Vagina (tissue), 2 donors: ENCODE measurements around the gene KATNB1. TPM values are rescaled to one million over a fixed set of nuclear protein-coding genes. Genes with fewer than 3 reads are reported as not detected.

Experiments used
- DNase-seq, 2 donors: peaks; one replicate each; pipeline ENCODE4 v3.0.0-alpha.2; 2017; ENCODE audit errors: extremely low spot score in 2 of 2
- H3K27ac ChIP-seq: fragments of 200-600 bp; sonication (generic); one replicate; pipeline ENCODE4 v1.5.1; 2019
- H3K27me3 ChIP-seq: fragments of 200-600 bp; sonication (generic); one replicate; pipeline ENCODE4 v1.5.1; 2019
- H3K36me3 ChIP-seq, 2 donors: fragments of 200-600 bp; sonication (generic); one replicate each; pipeline ENCODE4 v1.5.1; 2017 to 2019
- H3K4me1 ChIP-seq: fragments of 200-600 bp; sonication (generic); one replicate; pipeline ENCODE4 v1.5.1; 2019
- H3K4me3 ChIP-seq, 2 donors: fragments of 200-600 bp; sonication (generic); 1 replicate in 1 of 2; 2 replicates in 1 of 2; pipeline ENCODE4 v1.5.1; 2016 to 2019
- H3K9me3 ChIP-seq: fragments of 200-600 bp; sonication (generic); one replicate; pipeline ENCODE4 v1.5.1; 2019
- POLR2A ChIP-seq, 2 donors: fragments of 450-650 bp; IDR thresholded peaks; one replicate each; pipeline ENCODE4 v1.6.1; 2017; ENCODE audit warnings: antibody characterized with exemption in 2 of 2, mild to moderate bottlenecking in 2 of 2, moderate library complexity in 2 of 2
- POLR2AphosphoS5 ChIP-seq, 2 donors: sonication (generic); formaldehyde crosslinking; IDR thresholded peaks; one replicate each; pipeline ENCODE4 v1.9.0; 2017; ENCODE audit warnings: antibody characterized with exemption in 2 of 2, mild to moderate bottlenecking in 2 of 2, low read depth in 1 of 2; ENCODE audit not compliant: insufficient read depth in 1 of 2
- intact Hi-C: fragments of 100-400 bp; cut with DNase I; formaldehyde crosslinking; loops from one replicate; pipeline ENCODE4 v1.15.1; 2023
- total RNA-seq: library from RNA; depleted of rRNA; stranded (reverse); fragments of >200 nt; gene quantifications from one replicate; pipeline ENCODE4 v1.2.3, GENCODE V29; 2016
- TF ChIP-seq, protein P1 (sequence below), 3 experiments: fragments of 450-650 bp in 2 of 3; fragments of 200-600 bp in 1 of 3; sonication (generic) in 1 of 3; IDR thresholded peaks; one replicate each; pipeline ENCODE4 v1.5.1; 2017 to 2019; ENCODE audit warnings: antibody characterized with exemption in 3 of 3, mild to moderate bottlenecking in 2 of 3, moderate library complexity in 2 of 3

The KATNB1 gene
- total RNA-seq, 1 donor from 2014 or later = 23.6 TPM

- Histone ChIP-seq H3K27ac (no peak overlapping the region), H3K36me3 (no peaks in the 10 kb centered on the region), H3K27me3 (no peaks in the 10 kb centered on the region), H3K9me3 (no peaks in the 10 kb centered on the region), H3K4me3 (no peak overlapping the region), H3K4me1 (no peaks in the 10 kb centered on the region)
- no peak for DNase-seq
- intact Hi-C loops = loop anchor here (10.0 kb wide), 1 partner anchor 245 kb away; no protein-coding TSS in a partner anchor
- TF ChIP-seq, protein P1, sequence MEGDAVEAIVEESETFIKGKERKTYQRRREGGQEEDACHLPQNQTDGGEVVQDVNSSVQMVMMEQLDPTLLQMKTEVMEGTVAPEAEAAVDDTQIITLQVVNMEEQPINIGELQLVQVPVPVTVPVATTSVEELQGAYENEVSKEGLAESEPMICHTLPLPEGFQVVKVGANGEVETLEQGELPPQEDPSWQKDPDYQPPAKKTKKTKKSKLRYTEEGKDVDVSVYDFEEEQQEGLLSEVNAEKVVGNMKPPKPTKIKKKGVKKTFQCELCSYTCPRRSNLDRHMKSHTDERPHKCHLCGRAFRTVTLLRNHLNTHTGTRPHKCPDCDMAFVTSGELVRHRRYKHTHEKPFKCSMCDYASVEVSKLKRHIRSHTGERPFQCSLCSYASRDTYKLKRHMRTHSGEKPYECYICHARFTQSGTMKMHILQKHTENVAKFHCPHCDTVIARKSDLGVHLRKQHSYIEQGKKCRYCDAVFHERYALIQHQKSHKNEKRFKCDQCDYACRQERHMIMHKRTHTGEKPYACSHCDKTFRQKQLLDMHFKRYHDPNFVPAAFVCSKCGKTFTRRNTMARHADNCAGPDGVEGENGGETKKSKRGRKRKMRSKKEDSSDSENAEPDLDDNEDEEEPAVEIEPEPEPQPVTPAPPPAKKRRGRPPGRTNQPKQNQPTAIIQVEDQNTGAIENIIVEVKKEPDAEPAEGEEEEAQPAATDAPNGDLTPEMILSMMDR (IDR thresholded peaks at IDR 0.05) = no peak
- TF ChIP-seq POLR2AphosphoS5 (IDR thresholded peaks at IDR 0.05; ENCODE audit: insufficient read depth in 1 of 2, low read depth in 1 of 2) = no peak
- TF ChIP-seq POLR2A (IDR thresholded peaks at IDR 0.05) = no peak
Measured at GRCh38 chr16:57749856-57750452, 14.4 kb downstream of the KATNB1 start.

DNA sequence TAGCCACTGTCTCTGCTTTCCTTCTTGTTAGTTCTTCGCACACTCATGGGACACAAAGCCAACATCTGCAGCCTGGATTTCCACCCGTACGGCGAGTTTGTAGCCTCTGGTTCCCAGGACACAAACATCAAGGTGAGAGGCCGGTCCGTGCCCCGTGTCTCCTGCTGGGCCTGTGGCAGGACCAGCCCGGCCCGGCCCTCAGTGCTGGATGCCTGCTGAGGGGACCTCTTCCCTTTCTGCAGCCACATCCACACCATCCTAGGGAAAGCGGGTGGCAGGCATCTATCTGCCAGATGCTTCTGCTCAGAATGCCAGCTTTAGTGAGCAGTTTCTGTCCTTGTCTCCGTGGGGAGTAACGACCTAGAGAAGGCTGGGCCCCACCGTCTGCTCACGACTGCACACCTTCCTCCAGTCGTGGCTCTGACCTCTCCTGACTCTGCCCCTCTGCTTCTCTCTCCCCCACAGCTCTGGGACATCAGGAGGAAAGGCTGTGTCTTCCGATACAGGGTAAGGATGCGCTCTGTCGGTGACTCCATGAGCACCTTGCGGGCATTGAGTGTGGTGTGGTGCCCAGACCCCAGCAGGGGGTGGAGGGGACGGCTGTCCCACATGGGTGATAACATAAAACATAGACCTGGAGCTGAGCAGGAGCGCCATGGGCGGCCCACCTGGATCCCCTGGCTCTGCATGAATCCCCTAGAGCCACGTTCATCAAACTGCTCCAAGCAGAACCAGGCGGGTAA lies 15.4 kb downstream of the KATNB1 start:
- intact Hi-C loops = loop anchor here (10.0 kb wide), 1 partner anchor 244 kb away; no protein-coding TSS in a partner anchor
- TF ChIP-seq POLR2A (IDR thresholded peaks at IDR 0.05) = no peak
- TF ChIP-seq POLR2AphosphoS5 (IDR thresholded peaks at IDR 0.05; ENCODE audit: insufficient read depth in 1 of 2, low read depth in 1 of 2) = no peak
- TF ChIP-seq, protein P1 (IDR thresholded peaks at IDR 0.05) = no peak

DNA sequence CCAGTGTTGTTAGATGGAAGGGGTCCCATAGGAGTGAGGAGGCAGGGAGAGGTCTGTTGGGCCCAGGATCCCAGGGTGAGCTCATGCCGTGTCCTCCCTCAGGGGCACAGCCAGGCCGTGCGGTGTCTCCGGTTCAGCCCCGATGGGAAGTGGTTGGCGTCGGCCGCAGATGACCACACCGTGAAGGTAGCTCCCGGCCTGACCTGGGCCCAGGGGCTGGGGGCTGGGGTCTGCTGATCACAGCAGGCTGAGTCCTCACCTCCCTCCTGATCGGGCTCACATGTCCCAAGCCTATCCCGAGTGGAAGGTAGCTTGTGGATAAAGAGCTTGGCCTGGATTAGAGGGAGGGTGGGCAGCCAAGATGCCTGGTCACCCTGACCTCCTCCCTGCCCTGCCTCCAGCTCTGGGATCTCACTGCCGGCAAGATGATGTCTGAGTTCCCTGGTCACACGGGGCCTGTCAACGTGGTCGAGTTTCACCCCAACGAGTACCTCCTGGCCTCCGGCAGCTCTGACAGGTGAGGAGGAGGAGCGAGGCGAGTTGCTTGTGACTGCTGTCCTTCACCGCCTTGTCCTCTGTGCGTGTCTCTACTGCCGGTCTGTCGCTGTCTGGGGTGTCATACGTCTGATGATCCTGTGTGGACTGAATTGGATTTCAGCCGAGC lies 16.1 kb downstream of the KATNB1 start:
- Histone ChIP-seq H3K9me3 (no peaks in the 10 kb centered on the region), H3K4me1 (no peaks in the 10 kb centered on the region), H3K27ac (no peak overlapping the region), H3K36me3 (no peaks in the 10 kb centered on the region), H3K4me3 (no peak overlapping the region), H3K27me3 (no peaks in the 10 kb centered on the region)
- DNase-seq = no peak
- intact Hi-C loops = loop anchor here (10.0 kb wide), 1 partner anchor 243 kb away; no protein-coding TSS in a partner anchor
- TF ChIP-seq, protein P1 (IDR thresholded peaks at IDR 0.05) = no peak

More for the DNA sequence above, 15.4 kb downstream of the KATNB1 start:
- no peak for DNase-seq
- Histone ChIP-seq H3K36me3 (no peaks in the 10 kb centered on the region), H3K4me3 (no peak overlapping the region), H3K27me3 (no peaks in the 10 kb centered on the region), H3K4me1 (no peaks in the 10 kb centered on the region), H3K9me3 (no peaks in the 10 kb centered on the region), H3K27ac (no peak overlapping the region)

GRCh38 chr16:57752203-57752580 lies 16.6 kb downstream of the KATNB1 start:
- Histone ChIP-seq H3K36me3 (no peaks in the 10 kb centered on the region), H3K4me1 (peaks cover 4% of the 10 kb centered on the region), H3K27me3 (no peaks in the 10 kb centered on the region), H3K9me3 (no peaks in the 10 kb centered on the region), H3K27ac (no peak overlapping the region), H3K4me3 (no peak overlapping the region)
- intact Hi-C loops = loop anchor here (10.0 kb wide), 1 partner anchor 243 kb away; no protein-coding TSS in a partner anchor
- TF ChIP-seq POLR2AphosphoS5 (IDR thresholded peaks at IDR 0.05; ENCODE audit: insufficient read depth in 1 of 2, low read depth in 1 of 2) (no peak), POLR2A (IDR thresholded peaks at IDR 0.05) (no peak)
- TF ChIP-seq, protein P1 (IDR thresholded peaks at IDR 0.05) = no peak
- no peak for DNase-seq
